Mucosa of descending colon (tissue), 3 donors: ENCODE data around the gene REL. TPM values are rescaled to one million over a fixed set of nuclear protein-coding genes. Genes with fewer than 3 reads are reported as not detected.

ENCODE experiments used
- ATAC-seq: fragments of 200-7000 bp; cut with Tn5 transposase; one replicate; pipeline ENCODE4 v1.9.1; 2020; ENCODE audit warnings: mild to moderate bottlenecking, moderate library complexity
- DNase-seq, 3 donors: peaks; one replicate each; pipeline ENCODE4 v3.0.0-alpha.2; 2020
- H3K36me3 ChIP-seq: fragments of 200-600 bp; one replicate; pipeline ENCODE4 v1.8.0; 2021; ENCODE audit warnings: low read depth, mild to moderate bottlenecking
- H3K4me1 ChIP-seq: fragments of 200-600 bp; one replicate; pipeline ENCODE4 v1.8.0; 2021; ENCODE audit warnings: low read depth, mild to moderate bottlenecking
- H3K4me3 ChIP-seq: fragments of 200-600 bp; one replicate; pipeline ENCODE4 v1.8.0; 2021; ENCODE audit warnings: mild to moderate bottlenecking
- H3K9me3 ChIP-seq: fragments of 200-600 bp; one replicate; pipeline ENCODE4 v1.8.0; 2021; ENCODE audit warnings: mild to moderate bottlenecking
- CTCF ChIP-seq: fragments of 200-600 bp; IDR thresholded peaks from one replicate; pipeline ENCODE4 v1.8.0; 2022; ENCODE audit warnings: antibody characterized with exemption, mild to moderate bottlenecking
- intact Hi-C, 2 donors: fragments of 100-400 bp; cut with DNase I in 1 of 2; cut with micrococcal nuclease in 1 of 2; formaldehyde crosslinking; loops; one replicate each; pipeline versions ENCODE4 v1.11.0 to v1.11.1; 2022; cut with DNase I, micrococcal nuclease
- total RNA-seq, 3 donors: library from RNA; stranded (reverse); fragmentation: NEBNext Ultra II Directional in 2 of 3; extraction: Animal tissue kit (Norgen Biotek cat#: 25700) in 2 of 3; gene quantifications; one replicate each; pipeline versions ENCODE4 v1.2.1 to v1.2.4, GENCODE V29; 2021 to 2023
- donor health status: DM: no; HTN: no; CAD: no; lungs with moderate emphysema.
- donor health status: DM: no; HTN: no; CAD: no.
- donor health status: DM: no; HTN: yes; CAD: no.

REL gene
- total RNA-seq, 3 donors from 2014 or later: 17.4 to 20.5 (median 18.1) TPM

- intact Hi-C loops: no loop called here
- TF ChIP-seq CTCF: no peak
Observed at GRCh38 chr2:60974652-60975051, 93.3 kb downstream of the REL start.

More at GRCh38 chr2:60974652-60975051, 93.3 kb downstream of the REL start:
- Histone ChIP-seq H3K9me3 (no peaks in the 10 kb centered on the region), H3K4me1 (peaks cover 3% of the 10 kb centered on the region), H3K36me3 (no peaks in the 10 kb centered on the region), H3K4me3 (no peak overlapping the region)
- ATAC-seq (no peak), DNase-seq (no peak)

Other genes starting within 250 kb of the REL start
- 10 to 100 TPM in 2 of 3 donors, 1 to 10 TPM in 1; 9.1 to 14.5 (median 10.1) TPM for gene PAPOLG, start 125.3 kb upstream of the REL start, total RNA-seq
- 10 to 100 TPM; 24.9 to 34.9 (median 28.9) TPM for gene PEX13, start 136.1 kb downstream of the REL start, total RNA-seq
- 10 to 100 TPM in 2 of 3 donors, 1 to 10 TPM in 1; 7.3 to 14.6 (median 12.8) TPM for gene PUS10, start 136.7 kb downstream of the REL start, total RNA-seq
- gene SANBR, start 184.3 kb downstream of the REL start, total RNA-seq: 10 to 100 TPM in 2 of 3 donors, 1 to 10 TPM in 1; 9.9 to 15.2 (median 14.9) TPM